ENCODE measurements around the gene MYO18A.

The MYO18A gene

DNA sequence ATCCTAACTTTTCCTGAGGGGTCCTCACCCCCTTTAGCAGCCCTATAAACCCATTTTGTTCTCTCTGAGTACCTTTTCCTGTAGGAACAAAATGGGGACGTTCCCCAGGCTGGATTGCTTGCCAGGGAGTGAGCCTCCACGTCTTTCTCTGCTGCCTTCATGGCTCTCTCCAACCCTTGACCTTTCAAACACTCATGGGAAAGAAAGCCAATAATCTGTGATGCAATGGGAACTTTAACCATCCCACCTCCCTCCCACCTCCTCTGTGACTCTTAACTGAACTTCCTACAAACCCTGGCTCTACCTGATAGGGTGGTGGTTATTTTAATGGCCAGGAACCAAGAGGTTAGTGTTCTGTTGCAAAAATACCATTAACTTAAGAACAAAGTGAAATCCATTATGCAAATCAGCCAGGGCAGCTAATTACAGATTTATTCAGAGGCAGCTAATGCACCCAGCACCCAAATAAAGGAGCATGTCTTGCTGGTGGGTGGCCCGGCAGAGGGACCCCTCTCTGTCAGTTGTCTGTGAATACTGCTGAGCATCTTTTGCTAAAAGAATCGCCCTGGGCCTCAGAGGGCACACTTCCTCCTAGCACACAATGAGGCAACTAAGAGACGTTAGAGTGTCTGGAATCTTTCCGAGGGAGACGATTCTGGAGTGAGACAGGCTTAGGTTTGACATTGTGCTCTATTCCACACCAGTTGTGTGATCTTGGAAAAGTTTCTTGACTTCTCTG is 134.3 kb downstream of the MYO18A start:
- TF ChIP-seq CTCF (IDR thresholded peaks at IDR 0.05) (no peak), ZFX (IDR thresholded peaks at IDR 0.05; ENCODE audit: borderline replicate concordance) (no peak)

DNA sequence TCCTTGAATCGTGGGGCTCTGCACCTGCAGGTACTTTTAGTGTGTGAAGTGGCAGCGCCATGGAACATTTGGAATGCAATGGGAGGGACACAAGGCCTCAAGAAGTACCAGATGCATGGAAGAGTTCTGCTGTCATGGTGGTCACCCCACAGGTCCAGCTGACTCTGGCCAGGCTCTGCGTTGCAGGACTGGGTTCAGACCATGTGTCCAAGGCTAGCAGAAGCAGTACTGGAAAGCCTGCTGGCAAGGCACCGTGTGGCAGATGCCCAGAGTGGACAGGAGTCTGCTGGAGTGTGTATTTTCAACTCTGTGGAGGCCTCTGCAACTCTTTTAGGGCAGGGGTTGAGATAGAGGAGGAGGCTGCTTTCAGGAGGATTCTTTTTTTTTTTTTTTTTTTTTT is 135.2 kb downstream of the MYO18A start:
- no peak overlapping the region for H3K27ac ChIP-seq
- TF ChIP-seq CTCF (IDR thresholded peaks at IDR 0.05) (no peak), ZFX (IDR thresholded peaks at IDR 0.05; ENCODE audit: borderline replicate concordance) (no peak)

More for the DNA sequence above, 134.3 kb downstream of the MYO18A start:
- no peak overlapping the region for H3K27ac ChIP-seq

DNA sequence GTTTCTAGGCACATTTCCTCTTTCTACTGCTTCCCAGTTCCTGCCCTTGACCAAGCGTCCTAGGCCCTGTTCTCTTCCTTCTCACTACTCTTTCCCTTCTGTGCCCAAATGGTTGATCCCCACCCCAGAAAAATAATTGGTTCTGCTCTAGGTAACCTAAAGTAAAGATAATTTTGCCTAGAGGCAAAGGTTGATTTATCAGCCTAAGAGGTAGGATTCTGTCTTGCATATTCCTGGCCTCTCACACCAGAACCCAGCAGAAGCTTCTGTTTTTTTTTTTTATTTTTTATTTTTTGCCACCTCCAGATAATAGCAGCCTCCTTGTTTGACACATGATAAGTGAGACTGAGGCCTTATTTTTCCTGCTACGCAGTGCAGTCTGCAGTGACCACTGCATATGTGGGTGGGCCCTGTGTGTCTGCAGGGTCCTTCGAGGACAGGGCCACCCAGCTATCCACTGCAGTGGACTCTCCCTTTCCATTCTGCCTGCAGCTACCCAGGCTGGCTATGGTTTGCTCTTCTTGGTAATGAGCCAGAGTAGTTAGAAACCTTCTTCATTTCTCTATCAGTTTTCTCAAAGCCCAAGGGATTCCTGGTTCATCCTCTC is 136.6 kb downstream of the MYO18A start:
- TF ChIP-seq ZFX (IDR thresholded peaks at IDR 0.05; ENCODE audit: borderline replicate concordance) (no peak), CTCF (IDR thresholded peaks at IDR 0.05) (no peak)
- no peak overlapping the region for H3K27ac ChIP-seq

GRCh38 chr17:29042679-29043538 is 137.3 kb downstream of the MYO18A start, which contains the start of gene PIPOX:
Gene PIPOX, plus strand, starts transcription at chr17:29043141. Its CDS starts 85 bp downstream, at chr17:29043226.
- TF ChIP-seq CTCF (IDR thresholded peaks at IDR 0.05) = no peak
- no peak for TF ChIP-seq ZFX (IDR thresholded peaks at IDR 0.05; ENCODE audit: borderline replicate concordance)
- no peak within 1 kb of the TSS for H3K27ac ChIP-seq

GRCh38 chr17:29042026-29042678 is 138.0 kb downstream of the MYO18A start:
- TF ChIP-seq ZFX (IDR thresholded peaks at IDR 0.05; ENCODE audit: borderline replicate concordance) = no peak
- TF ChIP-seq CTCF (IDR thresholded peaks at IDR 0.05) = no peak
- no peak overlapping the region for H3K27ac ChIP-seq

DNA sequence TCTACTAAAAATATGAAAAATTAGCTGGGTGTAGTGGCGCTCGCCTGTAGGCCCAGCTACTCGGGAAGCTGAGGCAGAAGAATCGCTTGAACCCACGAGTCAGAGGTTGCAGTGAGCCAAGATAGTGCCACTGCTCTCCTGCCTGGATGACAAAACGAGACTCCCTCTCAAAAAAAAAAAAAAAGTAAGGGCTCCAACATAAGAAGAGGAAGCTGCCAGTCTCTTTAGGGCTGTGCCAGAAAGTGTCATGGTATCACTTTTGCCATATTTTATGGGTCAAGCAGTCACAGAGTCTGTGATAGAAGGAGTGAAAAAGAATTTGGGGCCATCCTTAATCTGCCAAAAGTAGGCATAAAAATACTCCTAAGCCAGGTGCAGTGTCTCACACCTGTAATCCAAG is 138.6 kb downstream of the MYO18A start:
- no peak overlapping the region for H3K27ac ChIP-seq

More for the DNA sequence above, 138.6 kb downstream of the MYO18A start:
- no peak for TF ChIP-seq ZFX (IDR thresholded peaks at IDR 0.05; ENCODE audit: borderline replicate concordance)
- TF ChIP-seq CTCF (IDR thresholded peaks at IDR 0.05) = no peak

Data from 22Rv1 (cell line).